ENCODE data around the gene AZGP1.

DNA sequence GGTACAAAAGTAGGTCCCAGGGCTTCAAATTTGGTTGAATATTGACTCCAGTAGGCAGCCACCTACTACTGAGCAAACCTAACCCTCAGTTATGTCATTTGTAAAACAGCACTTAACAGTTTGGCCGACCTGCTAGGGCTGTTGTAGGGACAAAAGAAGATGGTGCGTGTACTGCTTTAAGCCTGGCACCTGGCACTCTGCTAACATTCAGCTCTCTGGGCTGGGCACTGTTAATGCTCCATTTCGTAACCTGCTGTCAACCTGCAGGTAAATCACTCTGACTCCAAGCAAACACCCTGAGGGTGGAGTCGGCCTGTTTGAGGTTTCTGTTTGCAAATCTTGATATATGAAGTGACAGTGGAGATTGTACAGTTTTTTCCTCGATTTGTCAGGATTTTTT is 46.8 kb upstream of the AZGP1 start:
- no peak for TF ChIP-seq SIN3A (IDR thresholded peaks at IDR 0.05; ENCODE audit: borderline replicate concordance, low read depth, low read length)
- TF ChIP-seq EP300 (IDR thresholded peaks at IDR 0.05; ENCODE audit: borderline replicate concordance in 1 of 2, low read depth in 1 of 2, low read length in 1 of 2): no peak
- no peak for TF ChIP-seq POLR2AphosphoS5 (IDR thresholded peaks at IDR 0.05; ENCODE audit: low read depth, low read length)
- TF ChIP-seq CHD2 (IDR thresholded peaks at IDR 0.05; ENCODE audit: low read length, partially characterized antibody): no peak
- TF ChIP-seq SMC3 (IDR thresholded peaks at IDR 0.05; ENCODE audit: low read depth, low read length): no peak
- no peak for TF ChIP-seq YY1 (IDR thresholded peaks at IDR 0.05; ENCODE audit: low read depth)
- TF ChIP-seq, protein P1, sequence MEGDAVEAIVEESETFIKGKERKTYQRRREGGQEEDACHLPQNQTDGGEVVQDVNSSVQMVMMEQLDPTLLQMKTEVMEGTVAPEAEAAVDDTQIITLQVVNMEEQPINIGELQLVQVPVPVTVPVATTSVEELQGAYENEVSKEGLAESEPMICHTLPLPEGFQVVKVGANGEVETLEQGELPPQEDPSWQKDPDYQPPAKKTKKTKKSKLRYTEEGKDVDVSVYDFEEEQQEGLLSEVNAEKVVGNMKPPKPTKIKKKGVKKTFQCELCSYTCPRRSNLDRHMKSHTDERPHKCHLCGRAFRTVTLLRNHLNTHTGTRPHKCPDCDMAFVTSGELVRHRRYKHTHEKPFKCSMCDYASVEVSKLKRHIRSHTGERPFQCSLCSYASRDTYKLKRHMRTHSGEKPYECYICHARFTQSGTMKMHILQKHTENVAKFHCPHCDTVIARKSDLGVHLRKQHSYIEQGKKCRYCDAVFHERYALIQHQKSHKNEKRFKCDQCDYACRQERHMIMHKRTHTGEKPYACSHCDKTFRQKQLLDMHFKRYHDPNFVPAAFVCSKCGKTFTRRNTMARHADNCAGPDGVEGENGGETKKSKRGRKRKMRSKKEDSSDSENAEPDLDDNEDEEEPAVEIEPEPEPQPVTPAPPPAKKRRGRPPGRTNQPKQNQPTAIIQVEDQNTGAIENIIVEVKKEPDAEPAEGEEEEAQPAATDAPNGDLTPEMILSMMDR (IDR thresholded peaks at IDR 0.05): no peak
- TF ChIP-seq, protein P2, sequence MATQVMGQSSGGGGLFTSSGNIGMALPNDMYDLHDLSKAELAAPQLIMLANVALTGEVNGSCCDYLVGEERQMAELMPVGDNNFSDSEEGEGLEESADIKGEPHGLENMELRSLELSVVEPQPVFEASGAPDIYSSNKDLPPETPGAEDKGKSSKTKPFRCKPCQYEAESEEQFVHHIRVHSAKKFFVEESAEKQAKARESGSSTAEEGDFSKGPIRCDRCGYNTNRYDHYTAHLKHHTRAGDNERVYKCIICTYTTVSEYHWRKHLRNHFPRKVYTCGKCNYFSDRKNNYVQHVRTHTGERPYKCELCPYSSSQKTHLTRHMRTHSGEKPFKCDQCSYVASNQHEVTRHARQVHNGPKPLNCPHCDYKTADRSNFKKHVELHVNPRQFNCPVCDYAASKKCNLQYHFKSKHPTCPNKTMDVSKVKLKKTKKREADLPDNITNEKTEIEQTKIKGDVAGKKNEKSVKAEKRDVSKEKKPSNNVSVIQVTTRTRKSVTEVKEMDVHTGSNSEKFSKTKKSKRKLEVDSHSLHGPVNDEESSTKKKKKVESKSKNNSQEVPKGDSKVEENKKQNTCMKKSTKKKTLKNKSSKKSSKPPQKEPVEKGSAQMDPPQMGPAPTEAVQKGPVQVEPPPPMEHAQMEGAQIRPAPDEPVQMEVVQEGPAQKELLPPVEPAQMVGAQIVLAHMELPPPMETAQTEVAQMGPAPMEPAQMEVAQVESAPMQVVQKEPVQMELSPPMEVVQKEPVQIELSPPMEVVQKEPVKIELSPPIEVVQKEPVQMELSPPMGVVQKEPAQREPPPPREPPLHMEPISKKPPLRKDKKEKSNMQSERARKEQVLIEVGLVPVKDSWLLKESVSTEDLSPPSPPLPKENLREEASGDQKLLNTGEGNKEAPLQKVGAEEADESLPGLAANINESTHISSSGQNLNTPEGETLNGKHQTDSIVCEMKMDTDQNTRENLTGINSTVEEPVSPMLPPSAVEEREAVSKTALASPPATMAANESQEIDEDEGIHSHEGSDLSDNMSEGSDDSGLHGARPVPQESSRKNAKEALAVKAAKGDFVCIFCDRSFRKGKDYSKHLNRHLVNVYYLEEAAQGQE (IDR thresholded peaks at IDR 0.05; ENCODE audit: low read depth, low read length): no peak
- TF ChIP-seq, protein P3, sequence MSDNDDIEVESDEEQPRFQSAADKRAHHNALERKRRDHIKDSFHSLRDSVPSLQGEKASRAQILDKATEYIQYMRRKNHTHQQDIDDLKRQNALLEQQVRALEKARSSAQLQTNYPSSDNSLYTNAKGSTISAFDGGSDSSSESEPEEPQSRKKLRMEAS (IDR thresholded peaks at IDR 0.05; ENCODE audit: low read depth): no peak
- TF ChIP-seq FOXM1 (IDR thresholded peaks at IDR 0.05; ENCODE audit: low read depth): no peak
- TF ChIP-seq RAD21 (IDR thresholded peaks at IDR 0.05; ENCODE audit: low read length): no peak

All from SK-N-SH (cell line).